Fibroblast of pulmonary artery (primary cell): Measurements from ENCODE around the gene WDFY4.

Source experiments
- DNase-seq: peaks from one replicate; pipeline ENCODE4 v3.0.0-alpha.2; 2010; ENCODE audit warnings: low read depth
- H3K4me3 ChIP-seq: replicated peaks from 2 replicates; pipeline ENCODE4 v1.5.1; 2011; ENCODE audit warnings: low read depth, mild to moderate bottlenecking, control low read depth, low read length, moderate library complexity
- TF ChIP-seq, protein P1 (sequence below): IDR thresholded peaks from 2 replicates; pipeline ENCODE4 v1.5.1; 2011; ENCODE audit warnings: mild to moderate bottlenecking, control low read depth, low read length, inconsistent platforms; ENCODE audit errors: missing control alignments

WDFY4 gene

GRCh38 chr10:48970654-48971053, 286.0 kb downstream of the WDFY4 start:
- TF ChIP-seq, protein P1, sequence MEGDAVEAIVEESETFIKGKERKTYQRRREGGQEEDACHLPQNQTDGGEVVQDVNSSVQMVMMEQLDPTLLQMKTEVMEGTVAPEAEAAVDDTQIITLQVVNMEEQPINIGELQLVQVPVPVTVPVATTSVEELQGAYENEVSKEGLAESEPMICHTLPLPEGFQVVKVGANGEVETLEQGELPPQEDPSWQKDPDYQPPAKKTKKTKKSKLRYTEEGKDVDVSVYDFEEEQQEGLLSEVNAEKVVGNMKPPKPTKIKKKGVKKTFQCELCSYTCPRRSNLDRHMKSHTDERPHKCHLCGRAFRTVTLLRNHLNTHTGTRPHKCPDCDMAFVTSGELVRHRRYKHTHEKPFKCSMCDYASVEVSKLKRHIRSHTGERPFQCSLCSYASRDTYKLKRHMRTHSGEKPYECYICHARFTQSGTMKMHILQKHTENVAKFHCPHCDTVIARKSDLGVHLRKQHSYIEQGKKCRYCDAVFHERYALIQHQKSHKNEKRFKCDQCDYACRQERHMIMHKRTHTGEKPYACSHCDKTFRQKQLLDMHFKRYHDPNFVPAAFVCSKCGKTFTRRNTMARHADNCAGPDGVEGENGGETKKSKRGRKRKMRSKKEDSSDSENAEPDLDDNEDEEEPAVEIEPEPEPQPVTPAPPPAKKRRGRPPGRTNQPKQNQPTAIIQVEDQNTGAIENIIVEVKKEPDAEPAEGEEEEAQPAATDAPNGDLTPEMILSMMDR, result no peak
- DNase-seq, result no peak
- no peak overlapping the region for H3K4me3 ChIP-seq

DNA sequence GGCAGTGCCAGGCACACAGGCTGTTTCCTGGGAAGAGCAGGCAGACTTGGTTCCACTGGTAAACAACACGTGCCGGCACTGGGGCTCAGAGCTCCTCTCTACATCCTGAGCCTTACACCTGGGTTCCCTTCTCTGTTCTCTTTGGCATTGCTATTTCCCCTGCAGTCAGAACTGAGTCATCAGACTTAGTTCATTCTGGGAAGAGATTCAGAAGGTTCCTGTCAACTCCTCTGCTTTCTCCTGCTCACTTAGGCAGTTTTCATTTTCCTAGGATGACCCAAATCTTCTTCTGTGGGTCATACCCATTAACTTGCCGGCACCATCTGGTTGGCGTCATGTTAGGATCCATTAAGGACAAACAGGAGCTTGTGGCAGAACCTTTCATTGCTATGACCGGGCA, 288.4 kb downstream of the WDFY4 start:
- H3K4me3 ChIP-seq, result no peak overlapping the region
- DNase-seq, result no peak
- TF ChIP-seq, protein P1, result no peak

- TF ChIP-seq, protein P1, result no peak
- DNase-seq, result no peak
- H3K4me3 ChIP-seq, result no peak overlapping the region
Observed at GRCh38 chr10:48974510-48975156, 290.0 kb downstream of the WDFY4 start.

- no peak overlapping the region for H3K4me3 ChIP-seq
- TF ChIP-seq, protein P1, result no peak
- DNase-seq, result peak; percentile 1
Observed at GRCh38 chr10:48976196-48976595, 291.5 kb downstream of the WDFY4 start.

DNA sequence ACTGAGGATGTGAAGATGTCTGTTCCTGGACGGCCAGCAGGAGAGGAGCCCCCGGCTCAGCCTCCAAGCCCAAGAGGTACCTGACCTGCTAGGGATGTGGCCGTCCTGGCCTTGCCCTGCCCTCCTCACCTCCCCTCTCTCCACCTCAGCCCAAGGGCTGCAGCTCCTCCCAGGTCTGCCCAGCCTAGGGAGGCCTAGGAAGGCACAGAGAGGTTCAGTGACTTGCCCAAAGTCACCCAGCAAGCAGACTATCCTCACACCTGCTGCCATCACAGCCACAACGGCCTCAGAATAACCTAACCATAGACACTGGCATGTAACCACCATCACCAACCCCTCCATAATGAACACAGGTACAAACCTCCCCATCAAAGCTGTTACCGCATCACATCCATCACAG, 293.6 kb downstream of the WDFY4 start:
- DNase-seq, result no peak
- TF ChIP-seq, protein P1, result no peak
- H3K4me3 ChIP-seq, result no peak overlapping the region

GRCh38 chr10:48981310-48981907, 296.7 kb downstream of the WDFY4 start:
- no peak overlapping the region for H3K4me3 ChIP-seq
- TF ChIP-seq, protein P1, result peak; percentile 78
- DNase-seq, result peak; percentile 43

DNA sequence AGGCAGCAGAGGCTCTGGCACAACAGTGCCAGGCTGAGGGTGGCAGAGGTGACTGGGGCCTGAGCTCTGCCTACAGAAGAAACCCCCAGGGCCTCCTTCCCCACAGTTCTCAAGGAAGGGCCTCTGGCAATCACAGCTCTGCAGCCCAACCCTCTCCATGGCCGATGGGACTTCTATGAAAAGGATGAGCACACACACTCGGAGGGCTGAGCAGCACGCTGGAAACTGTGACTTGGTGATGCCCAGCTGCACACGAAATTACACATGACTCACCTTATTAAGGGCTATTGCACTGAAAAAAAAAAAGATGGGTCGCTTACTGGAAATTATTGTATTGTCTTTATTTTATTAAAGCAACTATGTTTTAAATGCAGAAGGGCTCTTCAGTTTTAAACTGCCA, 297.9 kb downstream of the WDFY4 start:
- no peak for DNase-seq
- H3K4me3 ChIP-seq, result no peak overlapping the region
- TF ChIP-seq, protein P1, result no peak
